GM21447 (cell line): Measurements from ENCODE around the gene C2orf74.
"Not testable (repeated sequence)": the region's sequence is repeated elsewhere in the genome, so short reads cannot be mapped to it uniquely, and the experiment has no call there.

Experiments
- ATAC-seq: cut with Tn5 transposase; IDR thresholded peaks from one replicate; pipeline ENCODE4 v1.9.1; 2021; ENCODE audit not compliant: unreplicated experiment

The C2orf74 gene

GRCh38 chr2:61161888-61162287, at the start of gene C2orf74:
C2orf74 (plus strand) TSS chr2:61162188; CDS start chr2:61162515, 327 bp downstream.
- no peak for ATAC-seq

GRCh38 chr2:61114147-61114546, 47.8 kb upstream of the C2orf74 start:
- no peak for ATAC-seq

- ATAC-seq: no peak
Observed at GRCh38 chr2:61116302-61116701, 45.7 kb upstream of the C2orf74 start.

- peak; percentile 61 for ATAC-seq
Observed at GRCh38 chr2:61117534-61117933, 44.5 kb upstream of the C2orf74 start.

- no peak for ATAC-seq
Observed at GRCh38 chr2:61125123-61125710, 36.8 kb upstream of the C2orf74 start.

- no peak for ATAC-seq
Observed at GRCh38 chr2:61125798-61126197, 36.2 kb upstream of the C2orf74 start.

GRCh38 chr2:61128122-61128521, 33.9 kb upstream of the C2orf74 start:
- not testable (repeated sequence) for ATAC-seq

- no peak for ATAC-seq
Observed at GRCh38 chr2:61134141-61134540, 27.8 kb upstream of the C2orf74 start.

GRCh38 chr2:61135510-61135909, 26.5 kb upstream of the C2orf74 start:
- ATAC-seq: no peak

GRCh38 chr2:61138859-61139258, 23.1 kb upstream of the C2orf74 start:
- no peak for ATAC-seq

GRCh38 chr2:61141151-61141550, 20.8 kb upstream of the C2orf74 start:
- ATAC-seq: no peak

GRCh38 chr2:61144697-61145268, 17.2 kb upstream of the C2orf74 start:
- peak; percentile 94 for ATAC-seq

- no peak for ATAC-seq
Observed at GRCh38 chr2:61145990-61146389, 16.0 kb upstream of the C2orf74 start.

- ATAC-seq: not testable (repeated sequence)
Observed at GRCh38 chr2:61148091-61148490, 13.9 kb upstream of the C2orf74 start.

GRCh38 chr2:61149074-61149473, 12.9 kb upstream of the C2orf74 start:
- ATAC-seq: no peak

- no peak for ATAC-seq
Observed at GRCh38 chr2:61151436-61151835, 10.6 kb upstream of the C2orf74 start.

- ATAC-seq: no peak
Observed at GRCh38 chr2:61157371-61158003, 4.5 kb upstream of the C2orf74 start.

- no peak for ATAC-seq
Observed at GRCh38 chr2:61158356-61158955, 3.5 kb upstream of the C2orf74 start.

GRCh38 chr2:61162721-61163120, 733 bp downstream of the C2orf74 start:
- no peak for ATAC-seq

GRCh38 chr2:61165082-61165481, 3.1 kb downstream of the C2orf74 start:
- not testable (repeated sequence) for ATAC-seq

- no peak for ATAC-seq
Observed at GRCh38 chr2:61165946-61166345, 4.0 kb downstream of the C2orf74 start.

GRCh38 chr2:61167579-61167978, 5.6 kb downstream of the C2orf74 start:
- no peak for ATAC-seq
